ENCODE results near the gene CFAP92.

GRCh38 chr3:128929364-128929763 lies 64.5 kb downstream of the CFAP92 start:
- TF ChIP-seq EZH2 (IDR thresholded peaks at IDR 0.05) (no peak), POLR2AphosphoS5 (IDR thresholded peaks at IDR 0.05; ENCODE audit: borderline replicate concordance, low read depth, low read length) (no peak), FOXP2 (optimal IDR thresholded peaks at IDR 0.05; ENCODE audit: control extremely low read depth, extremely low read length, insufficient read depth) (no peak)

Data from SK-N-MC (cell line).